Activated naive CD4-positive, alpha-beta T cell treated with Interleukin-2 at 50 U/mL for 16 hours (primary cell): ENCODE measurements around the gene ANKHD1.
"Not testable (repeated sequence)": the region's sequence is repeated elsewhere in the genome, so short reads cannot be mapped to it uniquely, and the experiment has no call there.

Experiments
- DNase-seq: peaks from one replicate; pipeline ENCODE4 v3.0.0-alpha.2; 2020

The ANKHD1 gene

DNA sequence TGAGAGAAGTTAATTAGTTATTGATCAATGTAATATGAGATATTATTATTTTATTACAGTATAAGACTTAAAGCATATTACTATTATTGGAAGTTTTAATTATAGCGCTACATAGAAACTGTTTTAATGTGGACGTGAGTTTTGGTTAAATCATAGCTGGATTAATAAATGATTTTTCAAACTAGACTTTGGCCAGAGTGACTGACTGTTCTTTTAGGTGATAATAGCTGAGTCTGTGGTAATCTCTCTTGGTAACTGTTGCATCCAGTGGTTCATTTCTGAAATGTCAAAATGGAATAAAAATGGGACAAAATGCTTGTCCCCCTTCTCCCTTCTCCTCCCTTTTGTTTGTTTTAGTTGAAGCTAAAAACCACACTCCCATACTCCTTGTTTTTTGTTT lies 28.1 kb downstream of the ANKHD1 start:
- DNase-seq, result no peak

- no peak for DNase-seq
Measured at GRCh38 chr5:140432212-140432611, 30.6 kb downstream of the ANKHD1 start.

DNA sequence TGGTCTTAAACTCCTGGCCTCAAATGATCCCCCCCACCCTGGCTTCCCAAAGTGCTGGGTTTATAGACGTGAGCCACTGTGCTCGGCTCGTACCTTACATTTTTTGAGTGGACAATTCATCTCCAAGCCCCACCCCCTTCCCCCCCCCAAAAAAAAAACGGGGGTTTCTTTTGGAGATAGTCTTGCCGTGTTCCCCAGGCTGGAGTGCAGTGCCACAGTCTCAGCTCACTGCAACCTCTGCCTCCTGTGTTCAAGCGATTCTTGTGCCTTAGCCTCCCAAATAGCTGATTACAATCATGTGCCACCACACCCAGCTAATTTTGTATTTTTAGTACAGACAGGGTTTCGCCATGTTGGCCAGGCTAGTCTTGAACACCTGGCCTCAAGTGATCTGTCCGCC lies 31.3 kb downstream of the ANKHD1 start:
- no peak for DNase-seq

DNA sequence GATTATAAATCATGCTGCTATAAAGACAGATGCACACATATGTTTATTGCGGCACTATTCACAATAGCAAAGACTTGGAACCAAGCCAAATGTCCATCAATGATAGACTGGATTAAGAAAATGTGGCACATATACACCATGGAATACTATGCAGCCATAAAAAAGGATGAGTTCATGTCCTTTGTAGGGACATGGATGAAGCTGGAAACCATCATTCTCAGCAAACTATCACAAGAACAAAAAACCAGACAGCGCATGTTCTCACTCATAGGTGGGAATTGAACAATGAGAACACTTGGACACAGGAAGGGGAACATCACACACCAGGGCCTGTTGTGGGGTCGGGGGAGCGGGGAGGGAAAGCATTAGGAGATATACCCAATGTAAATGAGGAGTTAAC lies 55.7 kb downstream of the ANKHD1 start:
- DNase-seq, result not testable (repeated sequence)

DNA sequence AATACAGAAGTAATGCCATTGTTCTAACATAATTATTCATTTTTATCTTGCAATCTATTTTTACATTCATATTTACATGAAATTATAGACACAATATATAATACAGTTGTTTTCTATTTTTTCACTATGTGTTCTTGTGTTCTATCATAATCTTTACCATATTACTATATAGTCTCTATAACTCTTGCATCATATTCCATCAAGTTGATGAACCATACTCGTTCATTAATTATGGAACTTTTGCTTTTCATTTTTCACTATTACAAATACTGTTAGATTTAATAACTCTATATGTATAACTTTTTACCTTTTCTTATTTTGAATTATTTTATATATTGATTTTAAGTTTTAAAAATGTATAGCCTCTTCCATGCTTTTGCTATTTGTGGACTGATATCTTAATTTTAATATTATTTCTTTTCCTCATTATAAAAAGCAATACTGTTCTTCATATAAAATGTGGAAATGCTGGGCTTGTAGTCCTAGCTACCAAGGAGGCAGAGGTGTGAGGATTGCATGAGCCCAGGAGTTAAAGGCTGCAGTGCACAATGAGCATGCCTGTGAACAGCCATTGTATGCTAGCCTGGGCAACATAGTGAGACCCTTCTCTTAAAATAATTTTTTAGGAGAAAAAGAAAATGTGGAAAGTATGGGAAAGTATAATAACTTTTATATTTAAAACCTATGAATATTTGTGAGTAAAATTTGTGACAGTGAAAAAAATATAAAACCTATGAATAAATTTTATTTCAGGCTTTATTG lies 65.5 kb downstream of the ANKHD1 start:
- no peak for DNase-seq

- DNase-seq, result no peak
Measured at GRCh38 chr5:140468188-140468587, 66.6 kb downstream of the ANKHD1 start.

GRCh38 chr5:140469259-140469658 lies 67.6 kb downstream of the ANKHD1 start:
- no peak for DNase-seq

DNA sequence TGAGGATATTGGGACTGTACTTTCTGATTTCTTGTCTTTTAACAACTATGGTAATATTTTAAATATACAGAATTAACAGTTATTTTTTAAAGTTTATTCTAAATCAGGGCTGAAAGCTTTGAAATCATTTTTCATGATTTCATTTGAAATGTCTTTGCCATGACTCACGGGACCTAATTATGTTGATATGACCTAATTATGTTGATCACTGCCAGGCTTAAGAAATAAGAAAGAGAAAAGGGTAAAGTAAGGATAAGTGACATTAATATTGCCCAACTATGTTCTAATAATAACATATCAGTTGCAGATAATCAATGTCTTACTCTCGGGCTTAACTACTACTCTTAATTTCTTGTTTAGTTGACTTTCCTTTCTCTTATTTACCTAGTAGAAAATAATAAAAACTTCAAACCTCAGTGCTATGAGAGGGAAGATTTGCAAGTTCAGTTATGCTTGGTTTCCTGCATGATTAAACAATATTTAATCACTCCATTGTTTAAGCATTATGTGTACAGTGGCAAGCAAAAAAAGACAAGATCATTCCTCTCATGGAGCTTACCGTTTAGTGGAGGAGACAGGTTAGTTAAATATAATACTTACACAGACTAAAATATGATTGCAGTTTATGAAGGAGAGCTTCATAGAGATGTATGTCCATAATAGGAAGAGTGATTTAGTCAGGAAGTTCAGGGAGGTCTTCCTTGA lies 78.8 kb downstream of the ANKHD1 start:
- DNase-seq, result no peak

DNA sequence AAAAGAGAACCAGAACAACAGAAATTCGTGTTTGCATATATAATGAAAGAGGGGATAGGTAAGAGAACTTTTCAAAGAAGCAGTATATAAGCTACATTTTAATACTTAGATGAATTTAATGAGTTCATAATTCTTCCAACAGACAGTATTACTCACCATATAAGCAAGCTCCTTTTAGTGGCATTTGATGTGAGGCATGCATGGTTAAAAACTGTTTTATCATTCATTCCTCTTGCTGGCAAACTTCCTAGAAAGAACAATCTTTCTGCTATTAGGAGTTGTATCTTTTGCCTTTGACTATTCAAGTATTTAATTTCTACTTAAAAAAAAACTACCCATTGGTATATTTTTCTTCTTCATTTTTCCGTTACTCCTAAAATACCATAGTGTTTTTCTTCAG lies 80.1 kb downstream of the ANKHD1 start:
- DNase-seq, result no peak

- DNase-seq, result no peak
Measured at GRCh38 chr5:140483055-140483454, 81.4 kb downstream of the ANKHD1 start.

DNA sequence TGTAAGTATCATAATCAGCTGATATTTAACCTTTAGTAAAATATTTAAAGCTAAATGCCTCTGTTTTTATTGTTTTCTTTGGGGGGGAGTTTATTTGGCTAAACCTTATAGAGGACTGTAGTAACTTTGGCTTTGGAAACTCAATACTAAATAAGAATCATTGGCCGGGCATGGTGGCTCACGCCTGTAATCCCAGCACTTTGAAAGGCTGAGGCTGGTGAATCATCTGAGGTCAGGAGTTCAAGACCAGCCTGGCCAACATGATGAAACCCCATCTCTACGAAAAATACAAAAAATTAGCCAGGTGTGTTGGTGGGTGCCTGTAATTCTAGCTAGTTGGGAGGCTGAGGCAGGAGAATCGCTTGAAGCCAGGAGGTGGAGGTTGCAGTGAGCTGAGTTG lies 86.5 kb downstream of the ANKHD1 start:
- not testable (repeated sequence) for DNase-seq

DNA sequence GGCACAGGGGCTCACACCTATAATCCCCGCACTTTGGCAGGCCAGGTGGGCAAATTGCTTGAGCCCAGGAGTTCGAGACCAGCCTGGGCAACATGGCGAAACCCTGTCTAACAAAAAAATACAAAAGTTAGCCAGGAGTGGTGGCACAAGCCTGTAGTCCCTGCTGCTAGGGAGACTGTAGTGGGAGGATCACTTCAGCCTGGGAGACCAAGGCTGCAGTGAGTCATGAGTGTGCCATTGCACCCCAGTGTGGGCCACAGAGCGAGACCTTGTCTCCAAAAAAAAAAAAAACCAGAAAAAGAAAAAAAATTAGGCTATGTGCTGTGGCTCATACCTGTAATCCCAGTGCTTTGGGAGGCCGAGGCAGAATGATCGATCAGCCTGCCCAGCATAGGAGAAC lies 87.3 kb downstream of the ANKHD1 start:
- DNase-seq, result no peak

DNA sequence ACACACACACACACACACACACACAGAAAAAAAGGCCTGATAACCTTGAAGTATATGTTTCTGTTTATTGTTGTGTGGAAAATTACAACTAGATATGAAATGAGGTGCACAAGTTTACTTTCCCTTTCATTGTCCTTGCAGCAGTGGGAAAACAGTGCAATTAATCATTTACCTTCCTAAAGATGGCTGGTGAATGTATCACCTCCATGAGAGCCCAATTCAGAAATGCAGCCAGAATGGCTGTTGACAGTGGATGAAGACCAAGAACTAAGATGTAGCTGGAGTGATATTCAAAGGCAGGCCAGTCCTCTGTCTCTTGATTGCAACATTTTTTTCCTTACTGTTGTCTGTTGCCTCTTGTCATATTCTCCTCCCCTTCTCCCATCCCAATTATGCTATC lies 96.3 kb downstream of the ANKHD1 start:
- no peak for DNase-seq

DNA sequence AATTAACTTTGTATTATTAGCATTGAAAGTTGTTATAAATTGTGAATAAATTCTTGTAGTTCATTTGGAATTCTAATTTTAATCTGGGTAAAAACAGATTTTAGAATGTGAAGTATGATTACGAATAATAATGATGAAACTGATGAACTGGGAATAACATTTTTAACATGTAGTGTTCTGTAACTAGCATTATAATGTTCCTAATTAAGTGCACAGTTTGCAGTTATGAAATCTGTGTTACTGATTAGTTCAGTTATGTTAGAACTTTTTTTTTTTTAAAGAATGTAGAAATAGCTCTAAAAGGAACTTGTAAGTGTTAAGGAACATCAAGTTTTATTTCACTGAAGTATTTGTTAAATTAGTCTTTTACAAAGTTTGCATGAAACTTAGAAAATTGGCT lies 97.0 kb downstream of the ANKHD1 start:
- DNase-seq, result no peak

GRCh38 chr5:140502834-140503233 lies 101.2 kb downstream of the ANKHD1 start:
- no peak for DNase-seq

DNA sequence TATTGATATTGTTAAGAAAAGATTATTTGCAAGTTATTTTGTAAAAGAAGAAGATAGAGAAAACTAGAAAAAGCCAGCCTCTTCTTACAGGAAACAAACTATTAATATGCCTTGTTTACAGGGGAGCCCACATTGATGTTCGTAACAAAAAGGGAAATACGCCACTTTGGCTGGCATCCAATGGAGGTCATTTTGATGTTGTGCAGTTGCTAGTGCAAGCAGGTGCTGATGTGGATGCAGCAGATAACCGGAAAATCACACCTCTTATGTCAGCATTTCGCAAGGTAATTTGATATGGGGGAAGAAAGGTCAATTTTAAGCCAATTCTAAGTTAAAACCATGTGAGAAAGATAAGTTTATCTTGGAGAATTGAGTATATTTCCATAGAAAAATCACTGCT lies 108.3 kb downstream of the ANKHD1 start:
- DNase-seq, result no peak

DNA sequence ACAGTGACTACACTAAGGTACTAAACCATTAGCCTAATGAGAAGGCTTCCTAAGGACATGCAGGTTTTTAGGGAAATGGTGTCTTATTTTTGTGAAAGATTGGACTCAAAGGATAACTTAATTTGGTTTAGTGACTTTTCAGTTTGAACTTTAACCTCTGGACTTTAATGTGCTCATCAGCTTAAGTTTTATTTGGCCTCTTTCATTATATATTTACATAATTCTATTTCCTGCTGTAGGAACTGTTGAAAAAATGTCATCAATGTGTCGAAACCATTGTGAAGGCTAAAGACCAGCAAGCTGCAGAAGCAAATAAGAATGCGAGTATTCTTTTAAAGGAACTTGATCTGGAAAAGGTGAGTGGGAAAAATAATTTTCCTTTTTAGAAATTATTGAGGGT lies 111.5 kb downstream of the ANKHD1 start:
- DNase-seq, result no peak

GRCh38 chr5:140524003-140524402 lies 122.4 kb downstream of the ANKHD1 start:
- DNase-seq, result no peak

DNA sequence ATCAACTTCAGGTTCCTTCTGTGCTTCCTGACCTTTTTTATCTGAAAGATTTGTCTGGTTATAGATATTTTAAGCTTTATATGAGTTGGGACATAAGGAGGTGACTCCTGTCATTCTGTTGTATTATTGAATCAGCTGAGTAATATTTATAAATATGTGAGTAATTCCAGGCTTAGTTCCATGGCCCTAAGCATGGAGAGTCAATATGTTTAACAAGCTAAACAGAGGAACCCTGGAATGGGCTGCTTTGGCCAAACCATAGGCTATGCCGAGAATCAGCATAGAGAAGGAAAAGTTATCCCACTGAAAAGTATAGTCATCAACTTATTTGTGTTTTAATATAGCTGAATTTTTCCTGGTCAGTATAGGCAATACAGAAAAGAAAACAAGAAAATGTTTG lies 138.6 kb downstream of the ANKHD1 start:
- no peak for DNase-seq

DNA sequence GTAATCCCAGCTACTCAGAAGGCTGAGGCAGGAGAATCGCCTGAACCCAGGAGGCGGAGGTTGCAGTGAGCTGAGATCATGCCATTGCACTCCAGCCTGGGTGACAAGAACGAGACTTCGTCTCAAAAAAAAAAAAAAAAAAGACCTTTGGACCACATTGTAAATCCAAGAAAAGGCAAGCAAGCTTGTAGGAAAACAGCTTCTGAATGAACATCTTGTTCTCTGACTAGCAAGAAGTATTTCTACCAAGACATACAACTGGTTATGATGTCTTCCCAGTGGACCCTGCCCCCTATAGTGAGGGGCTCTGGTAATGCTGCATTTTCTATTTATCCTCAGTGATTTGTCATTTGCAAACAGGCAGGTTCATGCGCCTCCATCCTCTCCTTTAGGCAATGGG lies 141.3 kb downstream of the ANKHD1 start:
- DNase-seq, result no peak

GRCh38 chr5:140544986-140545385 lies 143.4 kb downstream of the ANKHD1 start:
- DNase-seq, result no peak

DNA sequence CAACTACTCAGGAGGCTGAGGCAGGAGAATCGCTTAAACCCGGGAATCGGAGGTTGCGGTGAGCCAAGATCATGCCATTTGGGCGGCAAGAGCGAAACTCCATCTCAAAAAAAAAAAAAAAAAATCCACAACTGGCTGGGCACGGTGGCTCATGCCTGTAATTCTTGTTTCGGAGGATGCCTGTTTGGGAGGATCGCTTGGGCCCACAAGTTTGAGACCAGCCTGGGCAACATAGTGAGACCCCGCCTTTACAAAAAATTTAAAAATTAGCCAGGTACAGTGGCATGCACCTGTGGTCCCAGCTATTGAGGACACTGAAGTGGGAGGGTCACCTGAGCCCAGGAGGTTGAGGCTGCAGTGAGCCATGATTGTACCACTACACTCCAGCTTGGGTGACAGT lies 144.0 kb downstream of the ANKHD1 start:
- DNase-seq, result no peak

- no peak for DNase-seq
Measured at GRCh38 chr5:140546851-140547507, 145.3 kb downstream of the ANKHD1 start.
